ELR (cell line): Measurements from ENCODE around the gene PPOX.
A peak's percentile ranks its signal among the peaks of the same experiment; 100 is the strongest.

Experiments
- DNase-seq: peaks from one replicate; pipeline ENCODE4 v3.0.0-alpha.2; 2015; ENCODE audit warnings: low read depth

PPOX gene

DNA sequence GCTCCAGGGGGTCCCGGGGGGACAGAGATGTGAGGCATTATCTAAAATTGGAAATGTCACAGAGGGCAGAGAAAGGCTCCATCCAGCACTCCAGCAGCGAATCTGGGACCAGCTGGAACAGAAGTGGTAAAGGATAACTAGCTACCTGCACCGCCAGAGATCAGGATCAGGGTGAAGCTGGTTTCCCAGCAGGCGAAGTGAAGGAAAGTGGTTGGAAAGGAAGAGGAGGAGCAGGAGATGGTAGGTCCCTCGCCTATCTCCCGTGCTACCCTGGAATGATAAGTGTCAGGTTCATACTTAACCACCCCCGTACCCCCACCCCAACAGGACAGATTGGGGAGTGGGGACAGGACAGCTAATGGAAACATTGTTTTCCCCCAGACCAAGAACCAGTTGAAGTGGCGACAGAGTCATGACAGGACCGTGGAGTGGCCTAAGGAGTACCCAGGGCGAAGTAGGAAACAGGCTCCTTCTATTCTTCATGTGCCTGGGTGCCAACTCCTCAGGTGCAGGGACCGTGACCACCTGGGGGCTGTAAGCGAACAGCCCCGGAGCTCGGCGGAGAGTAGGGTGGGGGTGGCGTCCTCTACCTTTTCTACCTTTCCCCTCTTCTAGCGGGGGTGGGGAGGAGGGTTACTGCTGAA is 10.4 kb downstream of the PPOX start:
- peak; percentile 17 for DNase-seq

DNA sequence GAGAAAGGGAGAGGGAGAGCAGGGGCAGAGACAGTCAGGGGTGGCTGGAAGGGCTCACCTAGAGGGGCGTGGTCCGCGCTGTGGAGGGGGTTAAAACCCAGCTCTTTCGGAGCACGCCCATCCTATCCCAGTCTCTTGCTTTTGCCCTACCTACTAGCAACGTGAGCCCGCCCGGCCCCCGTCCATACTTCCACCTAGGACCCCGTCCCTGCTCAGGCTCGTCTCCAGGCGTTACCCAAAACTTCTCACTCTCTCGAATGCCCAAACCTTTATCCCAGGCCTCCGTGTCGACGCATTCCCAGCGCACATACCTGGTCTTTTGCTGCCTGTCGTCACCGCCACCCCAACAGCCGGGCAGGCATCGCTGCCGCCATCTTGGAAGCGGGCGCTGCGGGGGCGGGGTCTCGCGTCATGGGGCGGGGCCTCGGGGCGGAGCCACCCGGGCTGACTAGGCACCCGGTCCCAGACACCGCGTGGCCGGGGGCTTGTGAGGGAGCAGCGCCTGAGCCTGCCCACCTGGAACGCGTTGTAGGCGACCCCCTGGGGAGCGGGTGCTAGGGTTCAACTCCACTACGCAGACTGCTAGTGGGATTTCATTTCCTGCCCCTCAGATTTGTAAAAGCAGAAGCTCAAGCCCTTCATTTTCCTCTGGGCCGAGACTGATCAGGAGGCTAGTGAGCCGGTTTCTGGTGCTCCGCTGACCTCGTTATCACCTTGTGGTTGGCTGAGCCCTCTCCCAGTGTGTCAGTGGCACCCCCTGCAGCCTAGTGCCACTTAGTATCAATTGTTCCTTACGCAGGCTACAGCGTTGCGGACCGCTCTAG is 11.1 kb downstream of the PPOX start, which contains the start of gene B4GALT3:
TSS of gene B4GALT3 (minus strand) at position 396 of the 824 bp plus-strand sequence. CDS start 1,447 bp downstream, outside the sequence.
- peak; percentile 82 for DNase-seq

DNA sequence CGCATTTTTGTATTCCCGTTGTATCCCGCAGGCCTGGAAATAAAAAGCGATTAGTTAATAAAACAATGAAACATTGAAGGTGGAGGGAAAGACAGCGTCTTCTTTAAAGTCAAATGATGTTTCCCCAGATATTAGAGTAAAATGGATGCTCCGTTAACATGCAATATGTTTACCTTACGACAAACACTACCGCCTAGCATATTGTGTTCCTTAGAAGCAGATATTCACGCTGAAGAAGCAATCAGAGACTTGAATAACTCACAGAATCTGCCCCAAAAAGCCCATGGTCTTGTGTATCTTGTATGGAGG is 11.7 kb downstream of the PPOX start:
- no peak for DNase-seq

DNA sequence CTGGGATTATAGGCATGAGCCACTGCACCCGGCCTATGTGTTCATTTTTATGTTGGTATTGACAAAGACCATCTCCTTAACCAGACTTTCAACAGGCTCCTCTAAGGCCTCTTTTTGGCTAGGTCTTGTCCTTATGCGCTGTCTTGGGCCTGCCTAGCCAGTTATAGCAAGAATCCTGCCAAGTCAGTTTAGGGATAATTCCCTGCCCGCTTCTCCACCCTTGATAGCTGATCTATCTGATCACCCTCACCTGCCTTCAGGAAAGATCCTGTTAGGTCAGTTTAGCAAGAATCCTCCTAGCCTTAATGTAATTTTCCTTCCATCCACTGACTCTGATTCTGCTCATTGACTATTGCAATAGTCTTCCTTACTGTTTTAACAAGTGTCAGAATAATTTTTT is 13.5 kb downstream of the PPOX start:
- no peak for DNase-seq

DNA sequence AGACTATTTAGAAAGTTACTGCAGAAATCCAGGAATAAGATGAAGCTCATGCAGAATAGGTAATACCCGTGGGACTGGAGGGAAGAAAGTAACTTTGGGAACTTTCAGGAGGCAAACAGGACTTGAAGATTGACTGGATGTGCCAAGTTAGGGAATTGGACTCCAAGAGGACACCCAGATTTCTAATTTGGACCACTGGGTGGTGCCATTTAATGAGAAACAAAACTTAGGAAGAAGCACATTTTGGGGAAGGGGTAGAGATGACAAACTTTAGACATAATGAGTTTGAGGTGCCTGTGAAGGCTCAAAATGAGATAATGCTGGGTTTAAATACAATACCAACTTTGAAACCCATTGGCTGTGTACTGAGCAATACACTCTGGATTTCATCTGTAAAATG is 14.4 kb downstream of the PPOX start:
- DNase-seq: peak; percentile 44

DNA sequence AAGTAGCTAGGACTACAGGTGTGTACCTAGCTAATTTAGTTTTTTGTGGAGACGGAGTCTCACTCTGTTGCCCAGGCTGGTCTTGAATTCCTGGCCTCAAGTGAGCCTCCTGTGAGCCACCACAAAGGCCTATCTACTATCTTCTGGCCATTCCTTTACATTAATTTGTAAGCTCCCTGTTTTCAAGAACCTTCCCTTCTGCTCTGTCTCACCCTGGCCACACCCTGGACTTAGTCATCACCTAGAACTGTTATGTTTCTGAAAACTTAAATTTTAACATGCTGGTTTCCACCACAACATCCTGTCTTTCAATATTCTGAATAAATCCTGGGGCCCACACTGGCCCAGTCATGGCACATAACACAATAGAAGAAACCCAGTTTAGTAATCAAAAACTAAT is 16.0 kb downstream of the PPOX start:
- peak; percentile 89 for DNase-seq

DNA sequence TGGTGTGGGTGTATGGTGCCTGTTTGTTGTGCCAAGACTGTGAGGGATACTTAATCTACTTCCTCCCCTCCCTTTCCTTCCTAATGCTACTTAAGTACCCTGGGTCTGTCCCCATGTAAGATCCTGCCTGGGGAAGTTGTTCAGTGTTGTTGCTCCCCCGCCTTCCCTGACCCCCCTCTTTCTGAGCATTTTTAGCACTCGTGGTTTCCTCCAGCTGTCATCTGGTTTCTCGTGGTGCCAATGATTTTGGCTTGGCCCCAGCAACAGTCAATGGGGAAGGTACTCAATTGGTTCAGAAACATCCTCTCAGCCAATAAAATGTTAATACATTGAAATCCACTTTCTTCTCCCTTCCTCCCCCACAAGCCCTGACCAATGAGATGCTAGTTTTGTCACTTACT is 19.1 kb downstream of the PPOX start:
- DNase-seq: no peak

DNA sequence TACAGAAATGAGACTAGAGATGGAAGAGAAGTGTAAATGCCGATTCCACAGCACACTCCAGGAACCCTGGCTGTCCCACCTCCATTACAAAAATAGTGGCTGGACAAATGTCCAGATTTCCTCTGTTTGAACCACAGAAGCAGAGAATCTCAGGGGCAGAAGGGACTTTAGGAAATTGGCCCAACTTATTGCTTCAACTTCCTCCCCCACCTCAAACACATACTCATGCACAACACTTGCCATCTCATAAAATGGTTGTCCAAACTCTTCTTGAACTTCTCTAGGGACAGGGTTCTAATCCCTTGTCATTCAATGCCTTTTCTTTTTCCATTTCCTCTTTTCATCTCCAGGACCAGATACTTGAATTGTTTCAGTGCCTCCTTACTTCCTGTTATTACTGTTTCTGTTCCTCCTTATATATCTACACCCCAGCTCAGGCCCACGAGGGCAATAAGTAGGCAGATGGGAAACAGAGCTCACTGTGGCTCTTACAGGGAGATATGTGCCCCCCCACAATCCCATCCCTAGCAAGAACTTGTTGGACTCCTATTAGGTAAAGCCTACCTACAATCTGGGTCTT is 19.6 kb downstream of the PPOX start:
- no peak for DNase-seq

DNA sequence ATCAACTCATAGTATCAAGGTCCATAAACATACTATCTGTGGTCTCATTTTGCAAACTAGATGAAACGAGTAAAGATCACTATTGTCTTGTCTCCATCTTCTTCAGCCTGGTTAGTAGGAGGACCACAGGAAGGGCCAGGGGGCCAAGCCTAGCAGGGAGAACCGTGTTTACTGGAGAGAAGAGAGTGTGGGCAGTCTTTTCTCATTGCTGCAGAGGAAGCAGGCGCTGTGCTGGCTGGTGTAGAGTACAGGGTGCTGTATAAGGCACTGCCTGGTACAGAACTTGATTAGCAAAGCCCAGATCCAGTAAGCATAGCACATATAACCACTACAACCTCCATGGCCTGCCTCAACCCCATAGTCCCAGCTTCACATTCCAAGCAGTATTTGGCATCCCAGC is 21.1 kb downstream of the PPOX start:
- DNase-seq: no peak

DNA sequence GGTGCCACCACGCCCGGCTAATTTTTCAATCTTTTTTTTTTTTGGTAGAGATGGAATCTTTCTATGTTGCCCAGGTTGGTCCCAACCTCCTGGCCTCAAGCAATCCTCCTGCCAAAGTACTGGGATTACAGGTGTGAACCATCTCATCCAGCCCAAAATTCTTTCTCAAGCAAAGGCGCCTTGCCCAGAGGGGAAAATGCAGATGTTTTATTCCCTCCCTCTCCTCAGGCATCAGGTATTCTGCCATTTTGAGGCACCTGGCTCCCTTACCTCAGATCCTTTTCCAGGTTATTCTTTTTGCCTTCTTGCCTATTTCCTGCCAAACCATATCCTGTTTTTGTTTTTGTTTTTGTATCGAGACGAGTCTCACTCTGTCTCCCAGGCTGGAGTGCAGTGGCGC is 22.2 kb downstream of the PPOX start:
- DNase-seq: no peak

DNA sequence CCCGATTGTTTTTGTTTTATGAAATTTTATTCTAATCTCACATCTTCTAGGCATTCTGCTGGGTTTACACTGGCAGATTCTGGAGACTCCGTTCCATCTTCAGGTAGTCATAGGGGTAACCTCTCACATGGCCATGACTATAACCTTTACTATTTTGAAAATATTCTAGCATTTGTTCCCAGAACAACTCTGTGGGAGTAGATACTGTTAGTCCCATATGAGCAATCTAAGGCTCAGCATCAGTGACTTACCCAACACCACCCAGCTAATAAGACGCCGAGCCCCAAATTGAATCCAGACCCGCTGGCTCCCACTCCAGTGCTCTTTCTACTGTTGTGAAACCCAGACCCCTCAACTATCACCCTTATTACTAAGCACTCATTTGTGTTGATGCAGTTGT is 22.8 kb downstream of the PPOX start:
- DNase-seq: no peak

DNA sequence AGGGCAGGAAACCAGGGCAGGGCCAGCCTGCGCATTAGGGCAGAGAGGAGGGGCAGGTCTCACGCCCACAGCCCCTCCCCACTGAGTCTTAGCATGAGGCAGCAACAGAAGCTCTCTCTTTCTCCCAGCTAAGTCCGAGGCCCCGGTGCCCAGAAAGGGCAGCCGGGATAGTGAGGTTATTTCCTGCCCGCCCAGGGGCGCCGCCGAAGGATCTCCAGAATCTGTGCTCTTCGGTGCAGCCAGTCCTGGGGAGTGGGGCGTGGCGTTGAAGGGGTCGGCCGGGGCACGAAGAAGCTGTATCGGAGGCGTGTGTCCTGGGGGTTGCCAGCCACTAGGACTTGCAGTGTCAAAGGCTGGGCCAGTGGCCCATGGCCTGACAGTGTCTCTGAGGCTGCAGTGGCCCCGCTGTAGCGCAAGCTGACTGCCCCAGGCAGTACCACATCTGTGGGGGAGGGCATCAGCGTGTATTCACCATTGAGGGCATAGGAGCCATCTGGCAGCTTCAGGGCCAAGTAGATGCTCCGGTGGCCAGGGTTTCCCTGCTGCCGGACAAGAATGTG is 24.8 kb downstream of the PPOX start:
- no peak for DNase-seq

DNA sequence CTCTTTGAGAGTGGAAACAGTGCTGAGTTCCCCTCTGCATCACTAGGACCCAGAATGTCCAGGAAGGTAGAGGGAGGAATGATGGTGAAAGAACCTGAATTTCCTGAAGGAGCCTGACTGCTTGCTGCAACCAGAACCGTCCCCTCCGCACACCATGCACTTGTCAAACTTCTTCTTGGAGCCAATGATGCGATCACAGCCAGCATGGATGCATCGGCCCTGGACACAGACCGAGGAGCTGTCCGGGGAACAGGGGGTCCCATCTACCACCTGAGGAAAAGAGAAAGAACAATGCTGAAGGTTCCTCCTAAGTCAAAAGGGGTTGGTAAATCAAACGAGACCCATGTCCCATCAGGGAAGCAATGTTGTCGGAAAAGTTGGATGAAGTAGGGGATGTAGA is 25.7 kb downstream of the PPOX start:
- DNase-seq: no peak

DNA sequence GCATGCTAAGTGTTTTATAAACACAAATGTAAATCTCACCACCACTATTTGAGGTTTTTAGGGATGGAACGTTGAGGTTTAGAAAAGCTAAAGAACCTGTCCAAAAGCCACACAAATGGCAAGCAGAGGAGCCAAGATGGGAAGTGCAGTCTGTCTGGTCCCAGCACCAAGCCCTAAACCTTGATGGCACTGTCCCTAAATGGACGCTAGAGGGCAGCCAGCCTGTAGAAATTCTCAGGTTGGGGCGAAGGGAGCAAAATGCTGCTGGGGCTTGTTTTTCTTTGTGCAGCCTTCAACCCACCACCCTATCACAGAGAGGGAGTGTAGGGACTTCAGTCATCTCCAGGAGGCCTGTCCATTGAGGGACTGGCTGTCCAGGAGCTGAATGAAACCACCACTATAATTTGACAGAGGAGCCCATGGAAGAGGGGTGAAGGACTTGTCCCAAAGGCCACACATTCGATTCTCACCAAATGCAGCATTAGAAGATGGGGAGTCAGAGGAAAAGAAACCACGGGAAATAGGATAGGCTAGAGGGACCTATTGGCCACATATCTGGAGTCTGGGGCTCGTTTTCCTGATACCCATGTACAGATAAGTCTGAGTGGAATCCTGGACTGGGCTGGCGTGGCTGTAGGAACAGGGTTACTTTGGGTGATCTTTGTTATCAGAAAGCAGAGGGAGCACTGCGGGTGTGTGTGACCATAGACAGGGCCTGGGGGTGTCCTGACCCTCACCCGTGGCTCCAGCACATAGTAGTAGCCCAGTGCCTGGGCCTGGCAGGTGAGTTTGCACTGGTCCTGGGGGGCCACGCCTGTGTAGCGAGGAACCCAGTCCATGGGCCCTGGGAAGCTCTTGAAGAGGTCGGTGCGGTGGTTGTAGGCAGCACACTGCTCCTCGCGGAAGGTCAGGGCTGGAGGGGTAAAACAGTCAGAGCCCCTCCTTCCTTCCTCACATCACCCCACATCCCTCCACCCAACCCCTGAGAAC is 26.5 kb downstream of the PPOX start:
- peak; percentile 80 for DNase-seq

DNA sequence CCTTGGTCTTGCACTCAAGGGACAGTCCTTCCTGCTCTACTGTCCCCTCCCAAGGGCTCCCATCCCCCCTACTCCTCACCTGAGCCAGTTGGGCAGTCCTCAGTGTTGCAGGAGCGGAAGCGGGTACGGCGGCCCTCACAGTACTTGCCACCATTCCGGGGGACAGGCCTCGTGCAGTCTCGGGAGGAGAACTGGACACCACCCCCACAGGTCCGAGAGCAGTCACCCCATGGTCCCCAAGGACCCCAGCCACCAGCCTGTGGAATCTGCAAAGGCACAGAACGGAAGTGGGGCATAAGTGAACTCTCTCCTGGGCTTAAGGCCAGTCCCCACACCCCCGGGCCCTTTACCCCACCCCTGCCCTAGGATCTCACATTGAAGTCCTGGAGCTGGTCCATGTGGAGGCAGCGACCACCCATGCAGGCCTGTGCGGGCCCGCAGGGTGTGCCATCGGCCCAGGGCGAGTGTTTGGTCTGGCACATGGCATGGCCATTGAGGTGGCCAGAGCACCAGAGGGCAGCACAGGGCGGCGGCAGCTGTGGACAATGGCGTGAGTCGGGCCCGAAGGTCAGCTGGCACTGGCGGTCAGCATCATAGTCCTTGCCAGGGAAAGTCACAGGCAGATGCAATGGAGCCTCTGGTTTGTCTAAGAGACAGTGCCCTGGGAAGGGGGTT is 27.5 kb downstream of the PPOX start:
- no peak for DNase-seq

DNA sequence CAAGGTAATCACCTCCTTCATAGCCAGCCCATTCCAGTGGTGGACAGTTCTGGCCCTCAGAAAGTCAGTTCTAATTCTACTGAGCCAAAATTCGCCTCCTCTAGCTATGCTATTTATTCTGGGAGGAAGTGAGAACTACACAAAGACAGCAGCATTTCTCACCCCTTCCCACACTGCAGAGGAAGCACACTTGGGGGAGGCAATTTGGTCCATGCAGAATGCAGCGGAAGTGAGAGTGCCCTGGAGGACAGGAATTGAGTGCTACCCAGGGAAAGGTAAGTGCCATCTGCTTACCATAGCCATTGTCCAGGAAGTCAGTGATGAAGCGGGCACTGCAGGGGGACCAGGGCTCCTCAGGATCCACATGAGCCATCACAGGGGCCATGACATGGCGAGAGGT is 28.9 kb downstream of the PPOX start:
- DNase-seq: no peak

DNA sequence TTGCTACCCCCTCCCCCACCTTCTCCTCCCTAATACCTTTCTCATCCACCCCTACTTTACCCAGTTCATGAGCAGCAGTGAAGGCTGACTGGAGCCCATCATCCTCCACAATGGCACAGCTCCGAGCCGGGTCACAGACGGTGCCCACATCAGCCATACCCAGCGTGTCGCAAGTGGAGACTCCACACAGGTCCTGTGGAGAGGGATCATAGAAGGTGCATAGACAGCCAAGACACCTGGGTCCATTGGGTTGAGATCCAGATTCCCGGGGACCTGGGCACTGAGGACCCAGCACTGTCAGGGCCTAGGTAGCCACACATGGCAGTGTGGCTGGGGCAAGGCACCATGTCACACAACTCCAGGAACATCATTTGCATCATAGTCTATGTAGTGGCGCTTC is 29.9 kb downstream of the PPOX start:
- no peak for DNase-seq

DNA sequence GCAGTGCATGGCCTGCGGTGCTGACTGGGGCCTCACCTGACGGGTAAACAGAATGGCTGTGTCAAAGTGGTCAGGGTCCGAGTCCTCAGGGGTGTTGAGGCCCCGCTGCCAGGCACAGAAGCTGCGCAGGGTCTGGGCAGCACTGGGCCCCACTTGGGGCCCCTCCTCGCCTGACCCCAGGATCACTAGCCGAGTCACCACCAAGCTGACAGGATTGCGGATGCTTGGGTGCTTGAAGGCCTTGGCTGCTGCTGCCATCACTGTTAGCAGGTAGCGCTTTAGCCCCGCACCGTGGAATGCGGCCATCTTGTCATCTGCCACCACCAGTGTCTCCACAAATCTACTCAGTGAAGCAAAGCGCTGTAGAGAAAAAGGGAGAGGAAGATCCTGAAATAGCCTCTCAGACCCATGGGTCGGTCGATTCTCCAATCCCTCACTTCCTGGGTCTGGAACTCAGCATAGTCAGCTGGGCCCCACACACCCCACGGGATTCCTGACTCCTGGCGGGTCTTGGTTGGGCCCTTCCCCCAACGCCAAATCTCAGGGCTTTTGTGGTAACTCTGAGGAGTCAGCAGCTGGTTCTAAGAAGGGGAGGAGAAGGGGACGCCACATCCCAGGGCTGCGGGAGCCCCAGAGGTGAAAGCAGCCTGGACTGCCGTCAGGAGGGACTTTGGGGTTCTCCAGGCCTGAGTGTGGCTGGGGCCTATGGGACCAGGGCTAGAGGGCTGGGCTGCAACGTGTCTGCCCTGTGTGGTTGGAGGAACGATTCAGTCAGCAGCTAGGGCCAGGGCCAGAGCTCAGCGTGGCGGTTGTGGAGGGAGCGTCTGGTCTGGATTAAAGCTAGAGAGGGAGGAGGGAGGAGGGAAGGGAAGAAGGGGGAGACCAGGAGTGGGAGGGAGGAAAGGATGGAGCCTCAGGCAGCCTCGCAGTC is 30.6 kb downstream of the PPOX start:
- DNase-seq: peak; percentile 30

DNA sequence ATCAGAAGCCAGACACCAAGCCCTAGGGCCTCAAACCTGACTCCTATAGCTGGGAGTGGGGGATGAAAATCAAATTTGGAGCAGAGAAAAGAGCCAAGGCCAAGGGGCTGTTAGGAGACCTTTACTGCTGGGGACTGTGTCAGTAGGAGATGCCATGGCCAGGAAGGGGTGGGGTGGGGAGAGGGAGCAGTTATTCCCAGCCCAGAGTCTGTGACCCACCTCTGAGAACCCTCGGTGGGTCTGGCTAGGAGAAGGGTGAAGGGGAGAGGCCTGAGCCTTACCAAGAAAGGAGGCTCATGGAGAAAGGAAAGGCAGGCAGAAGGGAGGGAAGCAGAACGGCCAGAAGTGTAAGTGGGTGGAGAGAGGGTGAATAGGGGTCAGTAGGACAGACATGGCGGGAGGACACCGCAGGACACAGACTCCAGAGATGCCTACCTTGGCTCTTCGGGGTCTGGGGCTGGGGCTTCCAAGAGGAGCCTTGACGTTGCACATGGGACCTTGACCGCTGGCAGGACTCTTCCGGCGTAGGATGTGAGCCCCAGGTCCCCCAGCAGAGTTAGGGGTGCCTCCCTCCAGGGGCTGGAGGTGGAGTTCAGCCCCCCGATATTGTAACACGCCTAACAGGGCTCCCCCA is 31.5 kb downstream of the PPOX start:
- no peak for DNase-seq
